LNCAP (cell line): Measurements from ENCODE around the gene NCLN.

Experiments
- CTCF ChIP-seq: fragments of 450-650 bp; IDR thresholded peaks from 2 replicates; pipeline ENCODE4 v1.5.1; 2017; ENCODE audit warnings: mild to moderate bottlenecking

Gene NCLN

GRCh38 chr19:3239367-3239766, 53.6 kb downstream of the NCLN start:
- no peak for TF ChIP-seq CTCF

GRCh38 chr19:3243819-3244700, 58.3 kb downstream of the NCLN start:
- TF ChIP-seq CTCF = no peak

- no peak for TF ChIP-seq CTCF
Measured at GRCh38 chr19:3245050-3245449, 59.3 kb downstream of the NCLN start.

- TF ChIP-seq CTCF = no peak
Measured at GRCh38 chr19:3248728-3249326, 63.1 kb downstream of the NCLN start.

- no peak for TF ChIP-seq CTCF
Measured at GRCh38 chr19:3249408-3249807, 63.7 kb downstream of the NCLN start.

- peak; percentile 44 for TF ChIP-seq CTCF
Measured at GRCh38 chr19:3250675-3251074, 64.9 kb downstream of the NCLN start.

- TF ChIP-seq CTCF = no peak
Measured at GRCh38 chr19:3251229-3251628, 65.5 kb downstream of the NCLN start.
